MM.1S (cell line): ENCODE measurements around the gene ABCB9.

ENCODE experiments used
- EZH2 ChIP-seq: fragments of 300-600 bp; sonication (generic); optimal IDR thresholded peaks from 2 replicates; pipeline ENCODE3; 2017; ENCODE audit warnings: low read depth, mild to moderate bottlenecking, antibody characterized with exemption, low read length, mixed read lengths
- TF ChIP-seq, protein P1 (sequence below): fragments of 300-600 bp; sonication (generic); IDR thresholded peaks from 2 replicates; pipeline ENCODE4 v1.5.1; 2016; ENCODE audit warnings: antibody characterized with exemption, low read length, mixed read lengths

DNA sequence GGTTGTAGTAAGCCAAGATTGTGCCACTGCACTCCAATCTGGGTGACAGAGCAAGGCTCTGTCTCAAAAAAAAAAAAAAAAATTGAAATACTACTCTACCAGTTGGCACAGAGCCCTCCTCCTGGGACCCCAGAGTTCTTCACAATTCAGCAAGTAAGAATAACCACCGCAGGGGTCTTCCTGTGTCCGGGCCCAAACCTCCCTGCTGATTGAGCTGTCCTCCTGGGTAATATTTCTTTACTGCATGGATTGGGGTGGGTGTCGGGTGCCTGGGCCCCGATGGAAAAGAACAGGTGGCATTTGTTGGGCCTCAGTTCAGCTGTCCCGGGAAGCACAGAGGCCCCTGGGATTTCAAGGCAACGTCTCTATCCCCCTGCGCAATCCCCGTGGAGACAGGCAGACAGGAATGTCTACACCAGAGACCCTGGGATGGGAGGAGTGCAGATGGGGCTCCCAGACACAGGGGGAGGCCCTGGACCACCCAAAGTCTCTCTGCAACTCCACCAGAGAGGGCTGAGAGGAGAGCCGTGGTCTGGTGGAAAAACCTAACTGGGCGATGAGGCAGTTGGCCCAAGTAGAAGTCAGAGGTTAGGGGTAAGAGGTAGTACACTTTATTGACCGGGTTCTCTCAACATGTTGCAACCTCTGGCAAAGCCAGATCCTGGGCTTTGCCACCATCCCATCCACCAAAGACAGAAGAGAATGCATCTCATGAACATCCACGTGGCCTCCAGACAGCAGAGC lies 37.7 kb downstream of the ABCB9 start:
- TF ChIP-seq, protein P1, sequence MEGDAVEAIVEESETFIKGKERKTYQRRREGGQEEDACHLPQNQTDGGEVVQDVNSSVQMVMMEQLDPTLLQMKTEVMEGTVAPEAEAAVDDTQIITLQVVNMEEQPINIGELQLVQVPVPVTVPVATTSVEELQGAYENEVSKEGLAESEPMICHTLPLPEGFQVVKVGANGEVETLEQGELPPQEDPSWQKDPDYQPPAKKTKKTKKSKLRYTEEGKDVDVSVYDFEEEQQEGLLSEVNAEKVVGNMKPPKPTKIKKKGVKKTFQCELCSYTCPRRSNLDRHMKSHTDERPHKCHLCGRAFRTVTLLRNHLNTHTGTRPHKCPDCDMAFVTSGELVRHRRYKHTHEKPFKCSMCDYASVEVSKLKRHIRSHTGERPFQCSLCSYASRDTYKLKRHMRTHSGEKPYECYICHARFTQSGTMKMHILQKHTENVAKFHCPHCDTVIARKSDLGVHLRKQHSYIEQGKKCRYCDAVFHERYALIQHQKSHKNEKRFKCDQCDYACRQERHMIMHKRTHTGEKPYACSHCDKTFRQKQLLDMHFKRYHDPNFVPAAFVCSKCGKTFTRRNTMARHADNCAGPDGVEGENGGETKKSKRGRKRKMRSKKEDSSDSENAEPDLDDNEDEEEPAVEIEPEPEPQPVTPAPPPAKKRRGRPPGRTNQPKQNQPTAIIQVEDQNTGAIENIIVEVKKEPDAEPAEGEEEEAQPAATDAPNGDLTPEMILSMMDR = no peak
- TF ChIP-seq EZH2 = no peak
